ENCODE results near the gene PAK4.

DNA sequence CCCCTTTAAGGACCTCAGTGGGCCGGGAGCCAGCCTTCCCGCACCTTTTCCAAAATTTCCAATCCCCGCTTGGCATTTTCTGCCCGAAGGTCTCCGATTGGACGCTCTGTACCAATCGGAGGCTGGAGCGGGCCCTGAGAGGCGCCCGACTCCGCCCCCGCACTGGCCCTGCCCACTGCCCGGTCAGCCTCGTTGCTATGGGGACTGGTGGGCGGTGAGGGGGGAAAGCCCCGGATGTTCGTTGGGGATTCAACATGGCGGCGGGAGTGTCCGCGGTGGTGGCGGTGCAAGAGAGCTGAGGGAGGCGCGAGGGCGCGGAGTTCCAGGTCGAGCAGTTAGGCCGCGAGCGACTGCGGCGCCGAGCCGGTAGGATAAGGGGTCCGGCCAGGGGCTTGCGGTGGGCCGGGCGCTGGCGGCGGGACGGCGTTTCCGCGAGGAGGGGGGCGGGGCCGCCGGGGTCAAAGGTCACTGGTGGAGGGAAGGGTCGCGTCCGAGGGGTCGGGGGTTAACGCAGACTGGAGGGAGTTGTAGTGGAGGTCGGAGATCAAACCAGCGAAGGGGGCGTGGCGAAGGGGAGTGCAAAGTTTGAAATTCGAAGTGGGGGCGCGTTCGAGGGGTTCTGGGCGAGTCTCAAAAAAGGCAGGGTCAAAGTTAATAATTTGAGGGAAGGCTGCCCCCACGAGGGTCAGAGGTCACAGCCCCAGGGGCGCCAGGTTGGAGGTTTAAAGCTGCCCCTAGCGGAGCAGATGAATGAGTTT lies at the start of gene PAK4:
- TF ChIP-seq, protein P1, sequence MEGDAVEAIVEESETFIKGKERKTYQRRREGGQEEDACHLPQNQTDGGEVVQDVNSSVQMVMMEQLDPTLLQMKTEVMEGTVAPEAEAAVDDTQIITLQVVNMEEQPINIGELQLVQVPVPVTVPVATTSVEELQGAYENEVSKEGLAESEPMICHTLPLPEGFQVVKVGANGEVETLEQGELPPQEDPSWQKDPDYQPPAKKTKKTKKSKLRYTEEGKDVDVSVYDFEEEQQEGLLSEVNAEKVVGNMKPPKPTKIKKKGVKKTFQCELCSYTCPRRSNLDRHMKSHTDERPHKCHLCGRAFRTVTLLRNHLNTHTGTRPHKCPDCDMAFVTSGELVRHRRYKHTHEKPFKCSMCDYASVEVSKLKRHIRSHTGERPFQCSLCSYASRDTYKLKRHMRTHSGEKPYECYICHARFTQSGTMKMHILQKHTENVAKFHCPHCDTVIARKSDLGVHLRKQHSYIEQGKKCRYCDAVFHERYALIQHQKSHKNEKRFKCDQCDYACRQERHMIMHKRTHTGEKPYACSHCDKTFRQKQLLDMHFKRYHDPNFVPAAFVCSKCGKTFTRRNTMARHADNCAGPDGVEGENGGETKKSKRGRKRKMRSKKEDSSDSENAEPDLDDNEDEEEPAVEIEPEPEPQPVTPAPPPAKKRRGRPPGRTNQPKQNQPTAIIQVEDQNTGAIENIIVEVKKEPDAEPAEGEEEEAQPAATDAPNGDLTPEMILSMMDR (IDR thresholded peaks at IDR 0.05): no peak
- TF ChIP-seq POLR2A (IDR thresholded peaks at IDR 0.05) (peak; percentile 32 to 42), POLR2AphosphoS5 (IDR thresholded peaks at IDR 0.05) (peak; percentile 67)

Data from gastroesophageal sphincter (tissue), 3 donors.